Keratinocyte (primary cell): Measurements from ENCODE around the gene TPRX1. TPM values are rescaled to one million over a fixed set of nuclear protein-coding genes. Genes with fewer than 3 reads are reported as not detected.

Experiments
- DNase-seq: peaks from one replicate; pipeline ENCODE4 v3.0.0-alpha.2; 2011; ENCODE audit warnings: low read depth, missing footprints, low spot score
- FAIRE-seq: peaks from 2 replicates; lab custom pipeline; 2011; peaks lifted over from hg19 to GRCh38; lab: Jason Lieb, UNC
- H2AFZ ChIP-seq: 2 replicates; pipeline ENCODE4 v1.6.0; 2012; ENCODE audit warnings: low read length, control low read depth, inconsistent platforms; ENCODE audit not compliant: control insufficient read depth
- H3K27ac ChIP-seq: 2 replicates; pipeline ENCODE4 v1.5.1; 2011; ENCODE audit warnings: low read length; ENCODE audit not compliant: control insufficient read depth, insufficient read depth
- H3K27me3 ChIP-seq: 3 replicates; pipeline ENCODE4 v1.6.0; 2011; ENCODE audit warnings: low read length; ENCODE audit not compliant: control insufficient read depth, insufficient read depth; ENCODE audit errors: extremely low read depth
- H3K36me3 ChIP-seq, 2 experiments: 2 replicates in 1 of 2; 3 replicates in 1 of 2; pipeline ENCODE4 v1.5.1; 2011; ENCODE audit warnings: low read length in 2 of 2, mild to moderate bottlenecking in 1 of 2; ENCODE audit not compliant: control insufficient read depth in 2 of 2, insufficient read depth in 2 of 2; ENCODE audit errors: extremely low read depth in 1 of 2
- H3K4me1 ChIP-seq: 3 replicates; pipeline ENCODE4 v1.5.1; 2011; ENCODE audit warnings: low read length; ENCODE audit not compliant: control insufficient read depth, insufficient read depth; ENCODE audit errors: extremely low read depth
- H3K4me2 ChIP-seq: 3 replicates; pipeline ENCODE4 v1.6.0; 2011; ENCODE audit warnings: low read depth, low read length; ENCODE audit not compliant: control insufficient read depth, insufficient read depth; ENCODE audit errors: extremely low read depth
- H3K4me3 ChIP-seq, 3 experiments: fragments of 200-600 bp in 1 of 3; sonication (generic) in 1 of 3; 2 replicates in 2 of 3; 3 replicates in 1 of 3; pipeline ENCODE4 v1.5.1; 2011 to 2016; ENCODE audit warnings: low read length in 3 of 3, mild to moderate bottlenecking in 3 of 3, control low read depth in 2 of 3, inconsistent platforms in 1 of 3, low read depth in 1 of 3, mixed read lengths in 1 of 3, mixed run types in 1 of 3, moderate library complexity in 1 of 3; ENCODE audit not compliant: control insufficient read depth in 2 of 3, insufficient read depth in 2 of 3; ENCODE audit errors: extremely low read depth in 1 of 3
- H3K79me2 ChIP-seq: 2 replicates; pipeline ENCODE4 v1.6.0; 2012; ENCODE audit warnings: low read length; ENCODE audit not compliant: control insufficient read depth, insufficient read depth
- H3K9ac ChIP-seq: 3 replicates; pipeline ENCODE4 v1.6.0; 2011; ENCODE audit warnings: low read length; ENCODE audit not compliant: control insufficient read depth, insufficient read depth; ENCODE audit errors: extremely low read depth
- H3K9me1 ChIP-seq: 3 replicates; pipeline ENCODE4 v1.6.0; 2011; ENCODE audit warnings: low read length; ENCODE audit not compliant: control insufficient read depth, insufficient read depth; ENCODE audit errors: extremely low read depth
- H3K9me3 ChIP-seq: 2 replicates; pipeline ENCODE4 v1.5.1; 2012; ENCODE audit warnings: low read depth, low read length; ENCODE audit not compliant: control insufficient read depth
- H4K20me1 ChIP-seq: 3 replicates; pipeline ENCODE4 v1.6.0; 2011; ENCODE audit warnings: low read length; ENCODE audit not compliant: control insufficient read depth, insufficient read depth; ENCODE audit errors: extremely low read depth
- EZH2 ChIP-seq: IDR thresholded peaks from one replicate; pipeline ENCODE4 v1.6.1; 2012; ENCODE audit warnings: inconsistent platforms, mild to moderate bottlenecking, low read length, moderate library complexity
- dilution Hi-C: fragments of 300-500 bp; cut with MboI; formaldehyde crosslinking; loops from one replicate; pipeline ENCODE4 v1.7.0; 2020; ENCODE audit warnings: low sequenced_read_pairs; ENCODE audit not compliant: extremely low pct_ligation_motif_present
- polyA plus RNA-seq, 5 experiments: library from polyadenylated mRNA; depleted of rRNA in 3 of 5; stranded (reverse) in 3 of 5; stranded (forward) in 1 of 5; unstranded in 1 of 5; fragments of >200 nt; gene quantifications; 1 replicate in 1 of 5; 2 replicates in 3 of 5; 3 replicates in 1 of 5; pipeline versions ENCODE4 v1.2.1 to v1.2.3, GENCODE V29; 2011 to 2012; ENCODE audit warnings: missing spikeins in 2 of 5, low read depth in 1 of 5, low replicate concordance in 1 of 5
- TF ChIP-seq, protein P1 (sequence below), 3 experiments: IDR thresholded peaks in 1 of 3; conservative IDR thresholded peaks in 1 of 3; optimal IDR thresholded peaks in 1 of 3; 2 replicates in 2 of 3; 3 replicates in 1 of 3; pipeline versions ENCODE3 to v1.5.1; 2011; ENCODE audit warnings: low read length in 3 of 3, mild to moderate bottlenecking in 3 of 3, moderate library complexity in 2 of 3, control low read depth in 1 of 3, inconsistent platforms in 1 of 3; ENCODE audit not compliant: insufficient read depth in 2 of 3; ENCODE audit errors: extremely low read depth in 1 of 3

TPRX1 gene
- polyA plus RNA-seq, 1 donor (not counting 4 experiments of a cell fraction or from before 2014, with no cell fraction given) = not detected

DNA sequence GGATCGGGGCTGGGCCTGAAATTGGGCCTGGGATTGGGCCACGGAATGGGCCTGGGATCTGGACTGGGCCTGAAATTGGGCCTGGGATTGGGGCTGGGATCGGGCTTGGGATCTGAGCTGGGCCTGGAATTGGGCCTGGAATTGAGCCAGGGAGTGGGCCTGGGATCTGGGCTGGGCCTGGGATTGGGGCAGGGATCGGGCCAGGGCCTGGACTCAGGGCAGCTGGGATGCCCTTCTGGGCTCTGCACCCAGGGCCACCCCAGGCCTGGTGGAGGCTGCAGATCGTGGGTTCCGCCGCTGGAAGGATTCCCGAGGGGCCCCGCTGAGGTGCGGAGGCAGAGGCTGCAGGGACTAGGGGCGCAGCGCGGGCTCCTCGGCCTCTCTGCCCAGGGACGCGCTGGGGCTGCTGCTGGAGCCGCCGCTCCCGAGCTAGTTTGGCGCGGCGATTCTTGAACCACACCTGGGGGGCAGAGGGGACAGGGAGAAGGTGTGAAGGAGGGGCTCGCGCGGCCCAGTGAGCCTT, 1.8 kb downstream of the TPRX1 start:
- FAIRE-seq (no peak), DNase-seq (no peak)
- no peak overlapping the region for H3K27ac ChIP-seq
- H3K36me3 ChIP-seq = no peaks in the 10 kb centered on the region
- H3K79me2 ChIP-seq = no peaks in the 10 kb centered on the region
- H3K27me3 ChIP-seq = no peaks in the 10 kb centered on the region
- no peak overlapping the region for H3K4me2 ChIP-seq
- dilution Hi-C loops = no loop called here
- no peak overlapping the region for H3K9ac ChIP-seq
- H4K20me1 ChIP-seq = no peaks in the 10 kb centered on the region
- no peaks in the 10 kb centered on the region for H3K9me3 ChIP-seq
- H3K9me1 ChIP-seq = no peaks in the 10 kb centered on the region
- no peaks in the 10 kb centered on the region for H3K4me1 ChIP-seq
- H2AFZ ChIP-seq = no peak overlapping the region
- no peak overlapping the region for H3K4me3 ChIP-seq
- TF ChIP-seq, protein P1, sequence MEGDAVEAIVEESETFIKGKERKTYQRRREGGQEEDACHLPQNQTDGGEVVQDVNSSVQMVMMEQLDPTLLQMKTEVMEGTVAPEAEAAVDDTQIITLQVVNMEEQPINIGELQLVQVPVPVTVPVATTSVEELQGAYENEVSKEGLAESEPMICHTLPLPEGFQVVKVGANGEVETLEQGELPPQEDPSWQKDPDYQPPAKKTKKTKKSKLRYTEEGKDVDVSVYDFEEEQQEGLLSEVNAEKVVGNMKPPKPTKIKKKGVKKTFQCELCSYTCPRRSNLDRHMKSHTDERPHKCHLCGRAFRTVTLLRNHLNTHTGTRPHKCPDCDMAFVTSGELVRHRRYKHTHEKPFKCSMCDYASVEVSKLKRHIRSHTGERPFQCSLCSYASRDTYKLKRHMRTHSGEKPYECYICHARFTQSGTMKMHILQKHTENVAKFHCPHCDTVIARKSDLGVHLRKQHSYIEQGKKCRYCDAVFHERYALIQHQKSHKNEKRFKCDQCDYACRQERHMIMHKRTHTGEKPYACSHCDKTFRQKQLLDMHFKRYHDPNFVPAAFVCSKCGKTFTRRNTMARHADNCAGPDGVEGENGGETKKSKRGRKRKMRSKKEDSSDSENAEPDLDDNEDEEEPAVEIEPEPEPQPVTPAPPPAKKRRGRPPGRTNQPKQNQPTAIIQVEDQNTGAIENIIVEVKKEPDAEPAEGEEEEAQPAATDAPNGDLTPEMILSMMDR (optimal IDR thresholded peaks at IDR 0.05 in 1 of 3, IDR thresholded peaks at IDR 0.05 in 1 of 3, conservative IDR thresholded peaks at IDR 0.05 in 1 of 3; ENCODE audit: extremely low read depth in 1 of 3, insufficient read depth in 2 of 3, low read length in 3 of 3) = no peak
- no peak for TF ChIP-seq EZH2

DNA sequence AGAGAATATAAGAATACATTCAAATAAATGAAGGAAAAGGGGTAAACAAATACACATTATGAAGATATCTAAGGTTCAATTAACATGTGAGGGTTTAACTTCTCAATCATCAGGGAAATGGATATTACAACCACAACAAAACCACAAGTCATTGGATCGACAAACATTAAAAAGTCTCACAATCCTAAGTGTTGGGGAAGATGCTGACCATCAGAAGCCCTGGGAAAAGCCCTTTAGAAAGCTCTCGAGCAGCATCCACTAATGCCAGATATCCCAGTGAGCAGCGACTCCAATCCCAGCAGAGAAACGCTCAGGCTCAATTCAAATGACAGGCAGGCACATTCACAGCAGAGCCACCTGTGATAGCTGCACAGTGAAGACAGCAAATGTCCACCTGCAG, 3.1 kb downstream of the TPRX1 start:
- dilution Hi-C loops = no loop called here
- H3K9me3 ChIP-seq = no peaks in the 10 kb centered on the region
- H3K27ac ChIP-seq = no peak overlapping the region
- no peak overlapping the region for H3K4me2 ChIP-seq
- H3K79me2 ChIP-seq = no peaks in the 10 kb centered on the region
- H3K4me3 ChIP-seq = no peak overlapping the region
- H2AFZ ChIP-seq = no peak overlapping the region
- H3K9ac ChIP-seq = no peak overlapping the region
- H3K9me1 ChIP-seq = no peaks in the 10 kb centered on the region
- DNase-seq (no peak), FAIRE-seq (no peak)
- no peaks in the 10 kb centered on the region for H4K20me1 ChIP-seq
- TF ChIP-seq EZH2 = no peak
- TF ChIP-seq, protein P1 (optimal IDR thresholded peaks at IDR 0.05 in 1 of 3, IDR thresholded peaks at IDR 0.05 in 1 of 3, conservative IDR thresholded peaks at IDR 0.05 in 1 of 3; ENCODE audit: extremely low read depth in 1 of 3, insufficient read depth in 2 of 3, low read length in 3 of 3) = no peak
- no peaks in the 10 kb centered on the region for H3K4me1 ChIP-seq
- no peaks in the 10 kb centered on the region for H3K27me3 ChIP-seq
- H3K36me3 ChIP-seq = no peaks in the 10 kb centered on the region
